ENCODE measurements around the gene CA10. TPM values are rescaled to one million over a fixed set of nuclear protein-coding genes. Genes with fewer than 3 reads are reported as not detected.

Gene CA10
- total and polyA plus RNA-seq, 2 experiments from 2014 or later: 0.33 TPM; not detected in 1

GRCh38 chr17:51647826-51648225, 510.7 kb downstream of the CA10 start:
- no peaks in the 10 kb centered on the region for H3K79me2 ChIP-seq
- H3K9me3 ChIP-seq (ENCODE audit: low read depth): no peaks in the 10 kb centered on the region
- no peak for DNase-seq (ENCODE audit: low spot score)
- H3K27me3 ChIP-seq: no peaks in the 10 kb centered on the region
- no peaks in the 10 kb centered on the region for H4K20me1 ChIP-seq (ENCODE audit: insufficient read depth, poor library complexity, severe bottlenecking)
- H2AFZ ChIP-seq: no peak overlapping the region
- H3K4me2 ChIP-seq: no peak overlapping the region
- no peaks in the 10 kb centered on the region for H3K36me3 ChIP-seq (replicated peaks; ENCODE audit: insufficient read depth, low read depth)
- no peaks in the 10 kb centered on the region for H3K9me2 ChIP-seq (replicated peaks; ENCODE audit: insufficient read depth)
- H3K4me1 ChIP-seq (ENCODE audit: insufficient read depth): no peaks in the 10 kb centered on the region
- H3K27ac ChIP-seq: no peak overlapping the region
- H3K4me3 ChIP-seq: no peak overlapping the region
- 66% methylated on average over 5 of the region's 5 CpGs for WGBS (ENCODE audit: low lambda C conversion rate, missing lambda C conversion rate)
- TF ChIP-seq EZH2phosphoT487 (IDR thresholded peaks at IDR 0.05; ENCODE audit: low read depth, severe bottlenecking, unreplicated experiment) (no peak), EZH2 (IDR thresholded peaks at IDR 0.05; ENCODE audit: borderline replicate concordance) (no peak), CTCF (IDR thresholded peaks at IDR 0.05; ENCODE audit: poor library complexity) (no peak)

- Histone ChIP-seq H3K79me2 (no peaks in the 10 kb centered on the region), H2AFZ (no peak overlapping the region), H3K4me3 (no peak overlapping the region), H3K36me3 (replicated peaks; ENCODE audit: insufficient read depth, low read depth) (no peaks in the 10 kb centered on the region), H3K4me1 (ENCODE audit: insufficient read depth) (no peaks in the 10 kb centered on the region), H3K27ac (no peak overlapping the region), H3K4me2 (no peak overlapping the region), H4K20me1 (ENCODE audit: insufficient read depth, poor library complexity, severe bottlenecking) (no peaks in the 10 kb centered on the region), H3K27me3 (no peaks in the 10 kb centered on the region), H3K9me2 (replicated peaks; ENCODE audit: insufficient read depth) (no peaks in the 10 kb centered on the region), H3K9me3 (ENCODE audit: low read depth) (no peaks in the 10 kb centered on the region)
- no peak for TF ChIP-seq CTCF (IDR thresholded peaks at IDR 0.05; ENCODE audit: poor library complexity)
- TF ChIP-seq EZH2 (IDR thresholded peaks at IDR 0.05; ENCODE audit: borderline replicate concordance): no peak
- no peak for TF ChIP-seq EZH2phosphoT487 (IDR thresholded peaks at IDR 0.05; ENCODE audit: low read depth, severe bottlenecking, unreplicated experiment)
- WGBS (ENCODE audit: low lambda C conversion rate, missing lambda C conversion rate): 84% methylated on average over 6 of the region's 6 CpGs
- no peak for DNase-seq (ENCODE audit: low spot score)
Observed at GRCh38 chr17:51647067-51647466, 511.4 kb downstream of the CA10 start.

GRCh38 chr17:51646539-51646938, 512.0 kb downstream of the CA10 start:
- H3K4me1 ChIP-seq (ENCODE audit: insufficient read depth): no peaks in the 10 kb centered on the region
- H3K36me3 ChIP-seq (replicated peaks; ENCODE audit: insufficient read depth, low read depth): no peaks in the 10 kb centered on the region
- H4K20me1 ChIP-seq (ENCODE audit: insufficient read depth, poor library complexity, severe bottlenecking): no peaks in the 10 kb centered on the region
- no peaks in the 10 kb centered on the region for H3K79me2 ChIP-seq
- H3K9me2 ChIP-seq (replicated peaks; ENCODE audit: insufficient read depth): no peaks in the 10 kb centered on the region
- no peak for DNase-seq (ENCODE audit: low spot score)
- TF ChIP-seq CTCF (IDR thresholded peaks at IDR 0.05; ENCODE audit: poor library complexity): no peak
- TF ChIP-seq EZH2 (IDR thresholded peaks at IDR 0.05; ENCODE audit: borderline replicate concordance): no peak
- no peak for TF ChIP-seq EZH2phosphoT487 (IDR thresholded peaks at IDR 0.05; ENCODE audit: low read depth, severe bottlenecking, unreplicated experiment)
- H2AFZ ChIP-seq: no peak overlapping the region
- peaks cover 4% of the 10 kb centered on the region for H3K27me3 ChIP-seq
- no peak overlapping the region for H3K4me2 ChIP-seq
- no peak overlapping the region for H3K4me3 ChIP-seq
- WGBS (ENCODE audit: low lambda C conversion rate, missing lambda C conversion rate): 86% methylated on average over 4 of the region's 4 CpGs
- no peak overlapping the region for H3K27ac ChIP-seq
- no peaks in the 10 kb centered on the region for H3K9me3 ChIP-seq (ENCODE audit: low read depth)

- H3K9me3 ChIP-seq (ENCODE audit: low read depth): no peaks in the 10 kb centered on the region
- H3K9me2 ChIP-seq (replicated peaks; ENCODE audit: insufficient read depth): no peaks in the 10 kb centered on the region
- H3K79me2 ChIP-seq: no peaks in the 10 kb centered on the region
- H2AFZ ChIP-seq: no peak overlapping the region
- H3K4me1 ChIP-seq (ENCODE audit: insufficient read depth): no peaks in the 10 kb centered on the region
- H3K4me2 ChIP-seq: no peak overlapping the region
- DNase-seq (ENCODE audit: low spot score): no peak
- no peak overlapping the region for H3K4me3 ChIP-seq
- TF ChIP-seq EZH2 (IDR thresholded peaks at IDR 0.05; ENCODE audit: borderline replicate concordance) (no peak), CTCF (IDR thresholded peaks at IDR 0.05; ENCODE audit: poor library complexity) (no peak), EZH2phosphoT487 (IDR thresholded peaks at IDR 0.05; ENCODE audit: low read depth, severe bottlenecking, unreplicated experiment) (no peak)
- H3K36me3 ChIP-seq (replicated peaks; ENCODE audit: insufficient read depth, low read depth): no peaks in the 10 kb centered on the region
- H3K27me3 ChIP-seq: peaks cover 4% of the 10 kb centered on the region
- 66% methylated on average over 4 of the region's 4 CpGs for WGBS (ENCODE audit: low lambda C conversion rate, missing lambda C conversion rate)
- no peaks in the 10 kb centered on the region for H4K20me1 ChIP-seq (ENCODE audit: insufficient read depth, poor library complexity, severe bottlenecking)
- no peak overlapping the region for H3K27ac ChIP-seq
Observed at GRCh38 chr17:51645056-51645455, 513.5 kb downstream of the CA10 start.
